Kidney (tissue), 14 donors: ENCODE measurements around the gene NRAP. TPM values are rescaled to one million over a fixed set of nuclear protein-coding genes. Genes with fewer than 3 reads are reported as not detected.
A peak's percentile ranks its signal among the peaks of the same experiment; 100 is the strongest.
"Not testable (repeated sequence)": the region's sequence is repeated elsewhere in the genome, so short reads cannot be mapped to it uniquely, and the experiment has no call there.

Experiments
- DNase-seq, 5 donors: peaks; one replicate each; pipeline ENCODE4 v3.0.0-alpha.2; 2013 to 2020
- FAIRE-seq: peaks from 2 replicates; lab custom pipeline; 2012; peaks lifted over from hg19 to GRCh38; lab: Jason Lieb, UNC
- H3K27ac ChIP-seq, 2 donors: one replicate each; pipeline ENCODE4 v1.7.0; 2013; ENCODE audit warnings: low read depth in 2 of 2, low read length in 2 of 2, inconsistent platforms in 1 of 2
- H3K27me3 ChIP-seq: one replicate; pipeline ENCODE4 v1.7.1; 2013; ENCODE audit warnings: low read length, inconsistent platforms; ENCODE audit not compliant: control insufficient read depth, insufficient read depth
- H3K36me3 ChIP-seq, 3 donors: one replicate each; pipeline versions ENCODE4 v1.7.0 to v1.7.1; 2013; ENCODE audit warnings: low read length in 3 of 3, control low read depth in 1 of 3, inconsistent platforms in 1 of 3; ENCODE audit not compliant: insufficient read depth in 3 of 3, control insufficient read depth in 2 of 3
- H3K4me1 ChIP-seq, 3 donors: one replicate each; pipeline versions ENCODE4 v1.7.0 to v1.7.1; 2013; ENCODE audit warnings: low read length in 3 of 3, inconsistent platforms in 1 of 3, low read depth in 1 of 3; ENCODE audit not compliant: control insufficient read depth in 2 of 3, insufficient read depth in 2 of 3
- H3K4me3 ChIP-seq, 3 donors: one replicate each; pipeline versions ENCODE4 v1.7.0 to v1.8.1; 2013; ENCODE audit warnings: low read length in 3 of 3, control low read depth in 1 of 3, inconsistent platforms in 1 of 3
- H3K9ac ChIP-seq, 3 donors: one replicate each; pipeline versions ENCODE4 v1.7.0 to v1.7.1; 2013; ENCODE audit warnings: low read length in 3 of 3, control low read depth in 1 of 3, inconsistent platforms in 1 of 3
- H3K9me3 ChIP-seq, 3 donors: one replicate each; pipeline versions ENCODE4 v1.7.0 to v1.7.1; 2013; ENCODE audit warnings: low read length in 3 of 3, control low read depth in 1 of 3, inconsistent platforms in 1 of 3; ENCODE audit not compliant: control insufficient read depth in 2 of 3, insufficient read depth in 1 of 3
- CTCF ChIP-seq: IDR thresholded peaks from 3 replicates; pipeline ENCODE4 v1.5.1; 2012; ENCODE audit warnings: mild to moderate bottlenecking, moderate library complexity, borderline replicate concordance; ENCODE audit not compliant: insufficient read depth; ENCODE audit errors: extremely low read depth
- intact Hi-C: fragments of 100-400 bp; cut with DNase I; formaldehyde crosslinking; loops from one replicate; pipeline ENCODE4 v1.11.1; 2022
- polyA plus RNA-seq: library from polyadenylated mRNA; stranded (reverse); fragments of 350-450 nt; fragmentation: Illumina TruSeq; extraction: RNeasy Lipid Tissue Mini Kit (QIAGEN cat#74804); gene quantifications from one replicate; pipeline ENCODE4 v1.2.3, GENCODE V29; 2014; ENCODE audit warnings: low read depth, low replicate concordance; ENCODE audit not compliant: insufficient read depth
- total RNA-seq: library from RNA; stranded (reverse); fragmentation: NEBNext Ultra II Directional; extraction: Animal tissue kit (Norgen Biotek cat#: 25700); gene quantifications from one replicate; pipeline ENCODE4 v1.2.1, GENCODE V29; 2021
- donor health status: control.
- donor health status: control.
- donor health status: control.
- donor health status: control.
- donor health status: control.
- donor health status: DM: yes; HTN: yes; CAD: no.
- donor health status: Normal renal cell carcinoma (clear cell type).

Gene NRAP
- total and polyA plus RNA-seq, 2 donors from 2014 or later = not detected

GRCh38 chr10:113656896-113657295 lies 6.9 kb downstream of the NRAP start:
- no peak for TF ChIP-seq CTCF
- no peak for FAIRE-seq
- Histone ChIP-seq H3K4me1 (no peaks in the 10 kb centered on the region), H3K9me3 (no peaks in the 10 kb centered on the region), H3K27ac (no peak overlapping the region), H3K4me3 (no peak overlapping the region), H3K27me3 (no peaks in the 10 kb centered on the region), H3K36me3 (no peaks in the 10 kb centered on the region), H3K9ac (no peak overlapping the region)
- no peak for DNase-seq
- intact Hi-C loops = no loop called here

GRCh38 chr10:113652456-113652855 lies 11.4 kb downstream of the NRAP start:
- FAIRE-seq, H3K4me3 ChIP-seq, intact Hi-C loops: not testable (repeated sequence)

GRCh38 chr10:113651898-113652297 lies 11.9 kb downstream of the NRAP start:
- Histone ChIP-seq H3K9me3 (no peaks in the 10 kb centered on the region), H3K27me3 (no peaks in the 10 kb centered on the region), H3K4me3 (no peak overlapping the region), H3K36me3 (no peaks in the 10 kb centered on the region), H3K9ac (no peak overlapping the region), H3K4me1 (no peaks in the 10 kb centered on the region), H3K27ac (no peak overlapping the region)
- no peak for FAIRE-seq
- no peak for DNase-seq
- intact Hi-C loops = no loop called here
- no peak for TF ChIP-seq CTCF

More at GRCh38 chr10:113652456-113652855, 11.4 kb downstream of the NRAP start:
- H3K27ac ChIP-seq, DNase-seq, H3K9ac ChIP-seq, H3K9me3 ChIP-seq, H3K27me3 ChIP-seq, H3K4me1 ChIP-seq, H3K36me3 ChIP-seq: not testable (repeated sequence)

GRCh38 chr10:113651021-113651420 lies 12.8 kb downstream of the NRAP start:
- no peak overlapping the region for H3K4me3 ChIP-seq
- no peaks in the 10 kb centered on the region for H3K9me3 ChIP-seq
- no peaks in the 10 kb centered on the region for H3K27me3 ChIP-seq
- TF ChIP-seq CTCF = no peak
- H3K9ac ChIP-seq = no peak overlapping the region
- H3K27ac ChIP-seq = no peak overlapping the region
- DNase-seq (peak in 1 of 5 donors; percentile 28), FAIRE-seq (no peak)
- no peaks in the 10 kb centered on the region for H3K36me3 ChIP-seq
- intact Hi-C loops = no loop called here
- no peaks in the 10 kb centered on the region for H3K4me1 ChIP-seq
